Retina (tissue), 1 donor: ENCODE results near the gene PLP2.
A peak's percentile ranks its signal among the peaks of the same experiment; 100 is the strongest.
"Not testable (repeated sequence)": the region's sequence is repeated elsewhere in the genome, so short reads cannot be mapped to it uniquely, and the experiment has no call there.

Source experiments
- DNase-seq: peaks from one replicate; pipeline ENCODE4 v3.0.0-alpha.2; 2016

Gene PLP2, protein sequence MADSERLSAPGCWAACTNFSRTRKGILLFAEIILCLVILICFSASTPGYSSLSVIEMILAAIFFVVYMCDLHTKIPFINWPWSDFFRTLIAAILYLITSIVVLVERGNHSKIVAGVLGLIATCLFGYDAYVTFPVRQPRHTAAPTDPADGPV

GRCh38 chrX:49171752-49172279, at the start of gene PLP2:
Gene PLP2, plus strand, starts transcription at chrX:49171898. Its CDS starts 103 bp downstream, at chrX:49172001.
- DNase-seq = peak; percentile 48

- DNase-seq = no peak
These were observed 49.2 kb upstream of the PLP2 start for GRCh38 chrX:49122499-49122898.

GRCh38 chrX:49127742-49128258, 43.9 kb upstream of the PLP2 start:
- DNase-seq = not testable (repeated sequence)

- no peak for DNase-seq
These were observed 42.3 kb upstream of the PLP2 start for GRCh38 chrX:49129427-49129826.

DNA sequence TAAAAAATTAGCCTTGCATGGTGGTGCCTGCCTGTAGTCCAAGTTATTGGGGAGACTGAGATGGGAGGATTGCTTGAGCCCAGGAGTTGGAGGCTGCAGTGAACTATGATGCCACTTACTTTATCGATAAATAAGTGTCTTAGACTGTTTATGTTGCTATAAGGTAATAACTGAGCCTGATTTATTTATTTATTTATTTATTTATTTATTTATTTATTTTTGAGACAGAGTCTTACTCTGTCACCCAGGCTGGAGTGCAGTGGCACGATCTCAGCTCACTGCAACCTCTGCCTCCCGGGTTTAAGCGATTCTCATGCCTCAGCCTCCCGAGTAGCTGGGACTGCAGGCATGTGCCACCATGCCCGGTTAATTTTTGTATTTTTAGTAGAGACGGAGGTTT, 39.4 kb upstream of the PLP2 start:
- not testable (repeated sequence) for DNase-seq

GRCh38 chrX:49133759-49134158, 37.9 kb upstream of the PLP2 start:
- no peak for DNase-seq

DNA sequence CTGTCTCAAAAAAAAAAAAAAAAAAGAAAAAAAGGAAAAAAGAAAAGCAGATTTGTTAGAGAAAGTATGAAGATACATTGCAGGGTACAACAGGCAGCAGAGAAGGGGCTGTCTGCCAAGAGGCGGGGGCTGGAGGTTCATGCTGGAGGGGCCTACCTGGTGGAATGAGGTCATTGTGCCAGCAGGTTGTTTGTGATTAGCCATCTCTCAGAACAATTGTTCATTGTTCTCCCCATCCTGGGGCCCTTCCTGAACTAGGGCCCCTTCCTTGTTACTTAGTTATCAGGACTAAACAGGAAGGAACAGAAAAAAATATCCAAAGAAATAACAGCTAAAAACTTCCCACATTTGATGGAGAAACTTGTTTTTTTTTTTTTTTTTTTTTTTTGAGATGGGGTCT, 34.2 kb upstream of the PLP2 start:
- DNase-seq = no peak

- no peak for DNase-seq
These were observed 32.0 kb upstream of the PLP2 start for GRCh38 chrX:49139713-49140112.

GRCh38 chrX:49142264-49142663, 29.4 kb upstream of the PLP2 start:
- not testable (repeated sequence) for DNase-seq

DNA sequence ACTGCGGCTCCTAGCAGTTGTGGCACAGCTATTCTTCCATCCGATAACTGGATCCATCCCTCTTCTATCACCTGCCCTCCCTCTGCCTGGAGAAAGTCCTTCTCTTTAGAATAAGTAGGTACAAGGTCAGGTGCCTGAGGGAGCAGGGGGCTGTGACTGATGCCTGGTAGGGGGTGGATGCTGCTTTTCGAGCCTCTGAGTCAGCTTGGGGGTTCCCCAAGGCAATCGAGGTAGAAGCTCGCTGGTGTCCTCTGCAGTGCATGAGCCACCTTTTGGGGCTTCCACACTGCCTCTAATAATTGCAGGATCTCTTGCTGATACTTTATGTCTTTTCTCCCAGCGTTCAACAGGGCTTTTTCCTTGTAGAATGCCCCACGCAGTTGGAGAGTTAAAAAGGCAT, 28.5 kb upstream of the PLP2 start:
- not testable (repeated sequence) for DNase-seq

GRCh38 chrX:49147282-49147681, 24.4 kb upstream of the PLP2 start:
- DNase-seq = no peak

- DNase-seq = no peak
These were observed 23.8 kb upstream of the PLP2 start for GRCh38 chrX:49147936-49148335.

GRCh38 chrX:49148390-49149100, 23.2 kb upstream of the PLP2 start:
- DNase-seq = not testable (repeated sequence)

GRCh38 chrX:49149291-49149690, 22.4 kb upstream of the PLP2 start:
- not testable (repeated sequence) for DNase-seq

DNA sequence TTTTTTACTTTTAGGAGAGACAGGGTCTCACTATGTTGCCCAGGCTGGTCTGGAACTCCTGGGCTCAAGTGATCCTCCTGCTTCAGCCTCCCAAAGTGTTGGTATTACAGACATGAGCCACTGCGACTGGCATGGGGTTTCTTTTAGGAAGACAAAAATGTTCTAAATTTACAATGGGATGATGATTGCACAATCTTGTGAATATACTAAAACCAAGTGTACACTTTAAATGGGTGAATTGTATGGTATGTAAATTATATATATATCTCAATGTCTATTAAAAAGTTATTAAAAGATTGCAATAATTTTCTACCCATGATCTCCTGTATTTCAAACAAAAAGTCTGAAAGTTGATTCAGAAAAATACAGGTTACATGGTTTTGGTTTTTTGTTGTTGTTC, 18.2 kb upstream of the PLP2 start:
- no peak for DNase-seq

- peak; percentile 64 for DNase-seq
These were observed 16.3 kb upstream of the PLP2 start for GRCh38 chrX:49155243-49155899.

- peak; percentile 80 for DNase-seq
These were observed 15.5 kb upstream of the PLP2 start for GRCh38 chrX:49155900-49156837.

- DNase-seq = no peak
These were observed 14.5 kb upstream of the PLP2 start for GRCh38 chrX:49157194-49157593.

- no peak for DNase-seq
These were observed 10.8 kb upstream of the PLP2 start for GRCh38 chrX:49160908-49161307.

DNA sequence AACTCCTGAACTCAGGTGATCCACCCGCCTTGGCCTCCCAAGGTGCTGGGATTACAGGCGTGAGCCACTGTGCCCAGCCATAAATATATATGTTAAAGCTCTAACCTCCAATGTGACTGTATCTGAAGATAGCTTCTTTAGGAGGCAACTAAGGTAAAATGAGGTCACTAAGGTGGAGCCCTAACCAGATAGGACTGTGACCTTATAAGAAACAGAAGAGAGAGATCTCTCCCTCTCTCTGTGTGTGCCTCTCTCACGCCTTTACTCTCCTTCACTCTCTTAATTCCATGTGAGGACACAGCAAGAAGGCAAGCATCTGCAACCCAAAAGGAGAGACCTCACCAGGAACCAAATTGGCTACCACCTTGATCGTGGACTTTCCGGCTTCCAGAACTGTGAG, 10.1 kb upstream of the PLP2 start:
- no peak for DNase-seq

- no peak for DNase-seq
These were observed 9.1 kb upstream of the PLP2 start, which contains the start of gene MAGIX for GRCh38 chrX:49162620-49163019. Gene MAGIX, plus strand, starts transcription at chrX:49162758. Its CDS starts 132 bp downstream, at chrX:49162890.
